Stimulated activated CD8-positive, alpha-beta memory T cell treated with anti-CD3 and anti-CD28 coated beads, Interleukin-15, amount 100 ng/mL, for 24 hours (primary cell): Measurements from ENCODE around the gene NEK2.
A peak's percentile ranks its signal among the peaks of the same experiment; 100 is the strongest.
"Not testable (repeated sequence)": the region's sequence is repeated elsewhere in the genome, so short reads cannot be mapped to it uniquely, and the experiment has no call there.

Source experiments
- DNase-seq: peaks from one replicate; pipeline ENCODE4 v3.0.0-alpha.2; 2020; ENCODE audit warnings: low read depth

The NEK2 gene

DNA sequence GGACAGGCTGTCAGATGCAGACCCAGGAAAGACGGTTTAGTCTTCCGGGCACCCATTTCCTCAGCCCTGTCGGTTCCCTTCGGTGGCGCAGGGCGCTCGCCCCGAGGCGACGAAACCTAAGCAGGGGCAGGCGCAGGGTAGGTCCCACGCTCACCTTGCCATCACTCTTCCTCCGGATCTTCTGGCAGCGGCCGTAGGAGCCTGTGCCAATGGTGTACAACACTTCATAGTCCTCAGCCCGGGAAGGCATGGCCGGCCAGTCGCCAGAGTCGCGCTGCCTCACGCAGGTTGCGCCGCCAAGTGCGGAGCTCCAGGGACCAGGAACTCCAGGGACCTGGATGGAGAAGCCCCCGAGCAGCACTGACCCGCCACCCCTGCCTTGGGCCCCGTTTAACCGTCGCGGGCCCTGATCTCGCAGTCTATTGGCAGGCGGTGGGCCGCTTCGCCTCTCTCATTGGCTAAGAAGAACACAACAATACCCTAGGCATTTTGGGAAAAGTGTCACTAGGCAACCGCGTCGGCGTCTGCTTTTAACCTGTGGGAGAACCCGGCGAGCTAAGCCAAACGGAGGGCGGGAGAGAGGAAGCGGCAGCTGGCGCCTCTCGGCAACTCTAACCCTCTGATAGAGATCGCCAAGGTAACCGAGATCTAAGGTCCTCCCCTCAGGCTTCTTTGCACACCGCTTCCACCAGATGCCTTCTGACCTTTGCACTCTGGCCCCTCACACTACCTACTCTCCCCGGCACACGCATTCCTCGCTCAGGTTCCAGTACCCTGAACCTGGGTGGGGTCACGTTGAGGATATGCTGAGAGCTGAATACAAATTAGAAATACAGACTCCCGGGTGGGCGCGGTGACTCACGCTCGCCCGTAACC is at the start of gene NEK2:
Gene NEK2 (minus strand): TSS at position 392 of the 876 bp plus-strand sequence. CDS start 142 bp downstream, at position 250.
- peak; percentile 39 for DNase-seq

DNA sequence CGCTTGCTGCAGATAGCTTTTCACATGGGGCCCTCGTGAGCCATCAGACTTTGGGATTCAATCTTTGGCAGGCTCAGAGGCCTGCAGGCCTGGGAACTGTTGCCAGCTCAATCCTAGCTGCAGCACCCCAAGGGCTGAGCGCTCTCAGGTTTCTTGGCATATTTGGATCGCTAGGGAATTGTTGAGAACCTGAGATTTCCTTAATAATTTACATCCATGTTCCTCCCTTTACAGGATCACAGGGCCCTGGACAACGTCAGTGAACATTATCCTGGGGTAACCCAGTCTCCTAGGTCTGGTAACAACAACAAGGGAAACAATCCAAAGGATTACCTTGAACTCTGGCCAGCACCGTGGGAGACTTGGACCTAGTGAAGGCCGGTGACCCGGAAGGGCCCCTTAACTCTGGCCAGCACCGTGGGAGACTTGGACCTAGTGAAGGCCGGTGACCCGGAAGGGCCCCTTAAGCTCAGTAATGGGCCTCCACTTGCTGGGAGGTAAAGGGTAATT is 49.3 kb upstream of the NEK2 start:
- no peak for DNase-seq

DNA sequence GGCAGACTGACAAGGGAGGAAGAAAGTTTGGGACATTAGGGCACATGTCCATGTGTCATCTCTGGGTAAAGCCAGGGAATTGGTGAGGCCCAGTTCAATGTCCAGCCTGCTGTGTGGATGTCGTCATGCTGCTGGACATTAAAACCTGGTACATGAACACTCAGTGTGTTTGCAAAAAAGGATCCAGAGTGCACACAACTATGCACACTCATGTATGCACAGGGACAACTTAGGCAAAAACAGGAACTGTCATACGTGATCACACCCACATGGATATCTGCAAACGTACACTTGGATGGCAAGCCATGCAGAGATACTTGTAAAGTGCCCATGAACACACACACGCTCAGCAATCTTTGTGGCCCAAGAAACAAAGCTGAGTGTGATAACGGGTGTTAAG is 47.9 kb upstream of the NEK2 start:
- no peak for DNase-seq

DNA sequence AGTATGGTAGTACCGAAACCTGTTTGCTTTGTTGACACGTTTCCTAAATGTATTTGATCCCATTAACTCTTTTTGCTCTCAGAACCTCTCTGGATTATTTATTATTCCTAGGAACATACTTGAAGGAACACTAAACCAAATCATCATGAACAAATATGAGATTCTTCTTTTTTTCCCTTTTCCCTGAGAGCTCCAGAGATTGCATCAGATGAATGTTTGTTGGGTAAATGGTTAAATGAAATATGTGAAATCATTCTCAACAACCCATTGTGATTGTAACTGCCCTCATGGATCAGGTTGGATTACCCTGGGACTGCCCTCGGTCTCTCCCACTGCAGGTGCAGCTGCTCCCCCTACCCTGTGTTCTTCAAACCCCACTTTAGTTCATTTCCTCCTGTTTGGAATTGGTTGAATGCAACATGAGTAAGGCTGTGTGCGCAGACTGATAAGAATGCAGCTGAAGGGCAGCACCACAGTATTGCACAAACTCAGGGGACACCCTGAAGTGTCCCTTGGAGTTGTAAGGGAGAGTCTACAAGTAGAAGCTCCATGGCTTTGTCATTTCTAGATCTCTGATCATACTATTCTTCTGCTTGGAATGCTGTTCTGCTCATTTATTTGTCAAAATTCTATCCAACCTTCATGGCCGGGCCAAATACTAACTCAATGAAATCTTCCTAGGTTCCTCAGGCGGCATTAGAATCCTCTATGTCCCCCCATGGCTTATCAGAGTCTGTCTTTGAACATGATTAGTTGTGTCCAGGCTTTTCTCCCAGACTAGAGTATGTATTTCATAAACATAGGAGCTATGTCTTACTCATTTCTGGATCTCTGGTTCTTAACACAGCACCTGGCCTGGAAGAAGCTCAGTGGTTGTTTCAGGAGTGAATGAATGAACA is 47.1 kb upstream of the NEK2 start:
- no peak for DNase-seq

DNA sequence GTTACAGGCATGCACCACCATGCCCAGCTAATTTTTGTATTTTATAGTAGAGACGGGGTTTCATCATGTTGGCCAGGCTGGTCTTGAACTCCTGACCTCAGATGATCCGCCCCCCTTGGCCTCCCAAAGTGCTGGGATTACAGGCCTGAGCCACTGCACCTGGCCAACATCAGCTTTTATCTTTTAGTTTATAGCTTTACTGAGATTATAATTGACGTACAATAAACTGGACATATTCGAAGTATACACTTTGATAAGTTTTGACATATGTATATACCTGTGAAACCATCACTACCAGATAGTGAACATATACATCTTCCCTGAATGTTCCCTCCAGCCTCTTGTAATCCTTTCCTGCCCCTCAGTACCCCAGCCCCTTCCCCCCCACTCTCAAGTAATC is 41.1 kb upstream of the NEK2 start:
- not testable (repeated sequence) for DNase-seq

DNA sequence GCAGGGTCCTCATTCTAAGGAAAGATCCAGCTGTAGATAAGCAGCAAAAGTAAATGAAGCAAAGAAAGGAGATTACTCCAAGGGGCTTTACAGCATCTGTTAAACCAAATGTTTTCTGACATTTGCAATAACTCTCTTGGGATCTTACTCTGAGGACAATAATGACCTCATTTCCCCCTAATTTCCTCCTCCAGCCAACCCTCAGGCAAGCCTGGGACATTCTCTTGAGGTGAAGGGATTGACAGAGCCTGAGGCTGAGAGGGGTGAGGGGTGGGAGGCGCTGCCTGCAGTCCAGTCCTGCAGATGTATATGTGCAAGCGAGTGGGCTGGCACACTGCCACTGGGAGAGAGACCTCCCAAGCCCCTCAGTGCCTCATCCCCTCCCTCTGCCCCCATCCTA is 40.5 kb upstream of the NEK2 start:
- no peak for DNase-seq

DNA sequence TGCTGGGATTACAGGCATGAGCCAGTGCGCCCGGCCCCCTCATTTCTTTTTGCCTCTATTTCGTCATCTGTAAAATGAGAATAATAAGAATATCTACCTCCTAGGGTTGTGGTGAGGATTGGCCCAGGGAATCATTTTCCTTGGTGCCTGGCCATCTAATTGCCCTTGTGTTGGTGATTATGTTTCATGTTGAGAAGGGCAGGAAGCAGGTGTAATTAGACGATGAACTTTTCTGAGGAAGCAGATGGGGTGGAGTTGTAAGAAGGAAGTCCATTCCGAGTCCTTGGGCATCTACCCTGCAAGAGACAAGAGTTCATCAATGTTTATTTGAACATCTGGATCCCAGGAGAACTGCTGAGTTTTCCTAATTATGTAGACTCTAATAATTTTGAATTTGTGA is 38.7 kb upstream of the NEK2 start:
- no peak for DNase-seq

DNA sequence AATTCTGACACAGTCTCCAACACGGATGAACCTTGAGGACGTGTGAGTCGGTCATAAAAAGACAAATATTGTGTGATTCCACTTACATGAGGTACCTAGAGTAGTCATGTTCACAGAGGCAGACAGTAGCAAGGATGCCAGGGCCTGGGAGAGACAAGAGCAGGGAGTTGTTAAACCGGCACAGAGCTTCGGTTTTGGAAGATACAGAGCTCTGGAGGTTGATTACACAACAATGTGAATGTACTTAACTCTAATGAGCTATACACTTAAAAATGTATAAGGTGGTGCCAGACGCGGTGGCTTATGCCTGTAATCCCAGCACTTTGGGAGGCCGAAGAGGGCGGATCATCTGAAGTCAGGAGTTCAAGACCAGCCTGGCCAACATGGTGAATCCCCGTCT is 37.8 kb upstream of the NEK2 start:
- DNase-seq = no peak

DNA sequence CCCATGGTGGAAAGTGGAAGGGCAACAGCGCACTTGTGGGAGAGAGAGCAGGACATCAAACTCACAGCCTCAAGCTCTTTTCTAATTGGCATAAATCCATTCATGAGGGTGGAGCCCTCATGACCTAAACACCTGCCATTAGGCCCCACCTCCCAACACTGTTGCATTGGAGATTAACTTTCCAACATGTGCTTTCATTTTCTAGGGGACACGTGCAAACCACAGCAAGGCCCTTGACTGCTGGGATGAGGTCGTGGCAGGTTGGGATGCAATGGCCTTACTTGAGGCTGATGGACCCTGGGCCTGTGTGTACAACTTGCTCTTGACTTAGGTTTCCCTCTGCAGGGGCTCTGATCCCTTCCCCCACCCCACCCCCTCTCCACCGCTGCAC is 35.9 kb upstream of the NEK2 start:
- DNase-seq = no peak

DNA sequence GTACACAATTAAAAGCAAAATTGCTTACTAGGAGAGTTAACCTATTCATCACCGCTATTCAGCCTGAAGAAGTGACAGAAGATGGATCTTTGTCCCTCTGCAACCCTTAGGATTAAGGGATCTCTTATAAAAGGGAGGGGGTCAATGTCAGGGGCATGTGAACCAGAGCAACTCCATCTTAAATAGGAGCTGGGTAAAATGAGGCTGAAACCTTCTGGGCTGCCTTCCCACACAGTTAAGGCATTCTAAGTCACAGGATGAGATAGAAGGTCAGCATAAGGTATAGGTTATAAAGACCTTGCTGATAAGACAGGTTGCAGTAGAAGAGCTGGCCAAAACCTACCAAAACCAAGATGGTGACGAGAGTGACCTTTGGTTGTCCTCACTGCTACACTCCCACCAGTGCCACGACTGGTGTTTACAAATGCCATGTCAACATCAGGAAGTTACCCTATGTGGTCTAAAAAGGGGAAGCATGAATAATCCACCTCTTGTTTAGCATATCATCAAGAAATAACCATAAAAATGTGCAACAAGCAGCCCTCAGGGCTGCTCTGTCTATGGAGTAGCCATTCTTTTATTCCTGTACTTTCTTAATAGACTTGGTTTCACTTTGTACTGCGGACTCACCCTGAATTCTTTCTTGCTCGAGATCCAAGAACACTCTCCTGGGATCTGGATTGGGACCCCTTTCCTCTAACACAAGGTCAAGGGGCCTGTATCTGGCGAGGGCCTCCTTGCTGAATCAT is 35.3 kb upstream of the NEK2 start:
- no peak for DNase-seq

DNA sequence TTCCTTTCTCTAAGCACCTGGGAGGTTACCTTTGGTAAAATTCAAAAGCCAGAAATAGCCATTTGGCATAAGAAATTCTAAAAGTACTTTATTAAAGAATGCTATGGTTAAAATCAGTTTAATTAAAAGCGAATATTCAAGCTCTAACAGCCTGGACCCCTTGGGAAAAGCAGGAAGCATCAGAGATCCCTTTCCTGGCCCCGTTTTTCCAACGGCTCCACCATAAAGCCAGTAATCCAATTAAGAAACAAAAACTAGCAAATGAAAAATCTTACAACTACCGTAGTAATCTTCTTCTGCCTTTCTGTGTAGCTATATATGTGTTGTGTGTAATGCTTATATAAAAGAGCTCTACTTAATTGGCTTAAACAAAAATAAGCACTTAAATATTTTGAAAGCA is 33.5 kb upstream of the NEK2 start:
- DNase-seq = no peak

DNA sequence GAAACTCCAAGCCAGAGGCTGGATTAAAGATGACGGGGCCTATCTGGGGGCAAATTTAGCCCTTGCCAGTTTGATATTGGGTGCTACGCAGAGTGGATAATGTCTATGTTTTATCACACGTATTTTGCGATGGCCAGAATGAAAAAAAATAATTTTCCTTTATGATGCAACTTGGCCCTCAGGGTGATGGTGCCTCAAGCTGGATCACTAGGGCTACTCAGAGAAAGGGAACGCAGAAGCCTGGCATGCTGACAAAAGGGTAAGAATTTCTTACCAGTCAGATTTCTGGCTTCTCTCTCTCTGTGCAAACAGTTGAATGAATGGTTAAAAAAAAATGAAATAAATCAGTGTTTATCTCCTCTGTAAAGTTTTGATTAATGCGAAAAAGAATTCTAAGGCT is 32.6 kb upstream of the NEK2 start:
- DNase-seq = no peak

DNA sequence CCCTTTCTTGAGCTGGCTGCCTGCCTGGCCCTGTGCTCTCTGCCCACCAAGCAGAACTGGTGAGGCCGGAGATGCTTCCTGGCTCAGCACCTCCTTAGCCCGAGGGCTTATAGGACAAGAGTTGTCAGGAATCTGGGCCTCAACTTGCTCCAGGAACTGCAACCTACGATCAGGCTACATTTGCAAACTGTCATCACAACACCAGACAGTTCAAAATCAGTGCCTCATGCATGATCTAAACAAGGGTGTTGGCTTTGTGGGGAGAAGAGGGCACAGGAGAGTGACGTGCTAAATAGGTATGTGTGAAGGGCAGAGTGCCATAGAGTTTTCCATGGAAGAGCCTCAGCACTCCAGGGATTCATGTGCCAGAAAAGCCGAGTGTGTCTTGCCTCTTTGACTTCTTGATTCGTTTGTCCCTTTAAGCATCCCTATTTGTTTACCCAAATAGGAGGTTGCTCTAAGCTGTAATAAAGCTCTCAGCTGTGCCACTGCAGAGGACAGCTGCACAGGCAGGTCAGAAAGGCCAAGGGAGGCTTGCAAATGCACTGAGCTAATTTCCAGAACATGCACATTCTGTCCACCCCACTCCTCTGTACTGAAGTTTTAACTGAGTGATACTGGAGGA is 30.2 kb upstream of the NEK2 start:
- DNase-seq = no peak

DNA sequence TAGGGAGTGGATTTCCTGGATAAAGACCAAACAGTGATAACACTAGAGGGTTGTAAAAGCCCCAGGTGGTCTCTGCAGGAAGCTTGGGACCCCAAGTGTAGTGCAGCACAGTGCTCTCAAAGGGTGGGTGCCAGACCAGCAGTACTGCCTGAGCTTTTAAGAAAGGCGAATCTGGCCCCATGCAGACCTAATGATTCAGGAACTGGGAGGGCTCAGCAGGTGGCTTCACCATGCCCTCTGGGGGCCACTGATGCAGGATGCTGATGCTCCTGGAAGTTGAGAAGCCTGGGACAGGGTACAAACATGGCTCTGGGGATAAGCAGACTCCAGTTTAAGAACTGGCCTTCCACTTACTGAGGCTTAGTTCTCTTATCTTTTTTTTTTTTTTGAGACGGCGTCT is 29.1 kb upstream of the NEK2 start:
- no peak for DNase-seq

DNA sequence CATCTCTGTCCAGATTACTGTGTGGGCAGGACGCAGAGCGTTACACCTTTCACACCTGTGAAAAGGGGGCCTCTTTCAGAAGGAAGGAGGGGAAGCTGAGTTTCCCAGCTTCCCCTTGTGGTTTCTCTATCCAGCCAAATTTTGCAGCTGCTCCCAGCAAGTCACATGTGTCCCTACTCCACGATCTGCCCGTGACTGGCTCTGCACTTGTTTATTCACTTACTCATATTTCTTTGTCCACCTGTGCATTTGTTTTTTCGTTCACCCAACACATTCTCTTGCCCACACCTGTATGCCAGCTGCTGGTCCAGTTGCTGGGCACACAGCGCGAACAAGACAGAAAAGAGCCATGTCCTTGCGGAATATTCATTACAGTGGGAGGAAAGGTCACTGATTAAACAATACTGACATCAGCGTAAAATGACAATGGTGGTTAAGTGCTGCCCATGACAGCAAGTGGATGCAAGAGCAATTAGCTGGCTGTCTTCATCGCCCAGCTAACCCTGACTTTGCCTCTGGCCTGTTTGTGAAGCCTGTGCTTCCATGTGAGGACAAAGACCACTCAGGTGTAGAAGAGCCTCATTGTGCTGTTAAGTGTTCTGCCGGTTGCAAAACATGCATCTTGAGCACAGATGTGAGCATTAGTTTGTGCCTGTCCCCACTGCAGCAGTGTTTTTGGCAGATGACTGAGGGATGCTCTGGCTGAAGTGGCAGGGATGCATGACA is 28.6 kb upstream of the NEK2 start:
- DNase-seq = no peak

DNA sequence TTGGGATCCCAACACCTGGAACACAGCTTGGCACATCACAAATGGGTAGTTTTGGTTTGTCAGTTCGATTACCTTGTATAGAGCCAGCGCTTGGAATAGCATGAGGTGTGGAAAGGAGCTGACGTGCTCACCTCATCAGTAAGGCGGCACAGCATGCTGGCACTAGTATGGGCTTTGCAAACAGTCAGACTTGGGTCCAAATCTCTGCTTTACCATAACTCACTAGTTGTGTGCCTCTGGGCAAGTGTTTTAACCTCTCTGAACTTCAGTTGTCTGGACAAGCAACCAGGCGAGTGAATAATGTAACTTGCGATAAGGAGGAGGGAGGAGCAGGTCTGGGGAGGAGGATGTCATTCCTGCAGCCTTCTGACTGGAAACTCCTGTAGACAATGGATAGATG is 26.3 kb upstream of the NEK2 start:
- no peak for DNase-seq

DNA sequence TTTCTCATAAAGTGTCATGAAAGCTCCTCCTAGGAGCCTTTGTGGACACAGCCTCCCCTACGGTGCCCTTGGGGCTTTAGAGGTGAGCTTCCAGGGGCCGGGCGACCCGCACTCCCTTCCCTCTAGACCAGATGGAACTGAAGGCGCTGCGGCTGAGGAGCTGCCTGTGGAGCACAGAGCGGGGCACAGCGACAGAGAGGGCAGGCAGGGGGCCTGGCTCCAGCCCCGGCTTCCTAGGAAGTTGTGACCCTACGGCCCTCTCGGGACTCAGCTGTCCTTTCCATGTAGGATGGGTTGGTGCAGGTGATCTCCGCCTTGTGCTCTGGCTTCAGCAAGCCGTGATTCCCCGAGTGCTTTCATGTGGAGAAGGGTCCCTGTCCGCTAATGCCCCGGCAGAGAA is 23.6 kb upstream of the NEK2 start:
- no peak for DNase-seq

DNA sequence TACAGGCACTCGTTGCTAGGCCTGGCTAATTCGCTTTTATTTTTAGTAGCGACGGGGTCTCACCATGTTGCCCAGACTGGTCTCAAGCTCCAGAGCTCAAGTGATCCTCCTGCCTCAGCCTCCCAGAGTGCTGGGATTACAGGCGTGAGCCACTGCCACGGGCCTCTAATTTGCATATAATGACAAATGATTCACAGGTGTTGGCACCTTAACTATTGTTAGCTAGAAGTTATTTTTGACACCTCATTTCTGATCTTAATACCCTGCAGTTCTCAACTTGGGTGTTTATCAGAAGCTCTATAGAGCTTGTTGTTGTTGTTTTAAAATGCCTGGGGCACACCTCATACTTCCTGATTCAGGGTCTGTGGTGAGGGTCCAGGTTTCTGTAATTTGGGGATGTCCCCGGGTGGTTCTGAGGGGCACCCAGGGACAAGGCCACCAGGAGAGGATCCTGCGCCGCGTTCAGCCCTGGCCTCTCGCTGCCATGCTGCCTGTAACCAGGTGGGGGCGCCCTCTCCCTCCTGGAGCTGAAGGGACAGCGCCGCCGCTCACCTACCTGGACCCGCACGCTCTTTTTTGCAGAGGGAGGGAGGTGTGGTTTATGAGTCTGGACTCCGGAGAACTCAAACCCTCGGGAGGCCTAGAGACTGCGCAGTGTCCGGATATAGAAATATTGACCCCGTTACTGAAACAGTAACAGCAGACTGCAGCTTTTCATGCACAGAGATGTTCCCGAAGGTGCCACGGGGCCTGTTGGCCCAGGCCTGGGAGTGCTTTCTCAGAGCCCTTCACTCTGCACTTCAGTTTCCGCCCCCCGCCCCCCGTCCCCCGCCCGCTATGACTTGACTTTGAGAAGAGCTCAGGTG is 23.0 kb upstream of the NEK2 start:
- peak; percentile 74 for DNase-seq

DNA sequence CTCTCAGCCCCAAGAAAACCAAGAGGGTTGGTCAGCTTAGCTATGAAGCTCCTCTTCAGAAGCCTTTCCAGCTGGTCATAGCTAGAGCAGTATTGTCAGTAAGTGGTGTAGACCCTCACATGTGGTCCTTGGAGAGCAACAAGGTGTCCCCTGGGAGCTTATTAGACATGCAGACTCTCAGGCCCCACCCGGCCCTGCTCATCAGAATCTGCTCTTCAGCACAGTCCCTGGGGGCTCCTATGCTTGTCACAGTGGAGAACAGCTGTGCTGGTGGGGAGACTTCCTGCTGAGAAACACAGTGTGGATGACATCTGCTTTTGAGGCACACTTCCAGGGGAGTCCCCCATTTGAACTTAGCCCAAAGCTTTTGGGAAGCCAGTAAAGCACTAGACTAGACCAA is 21.9 kb upstream of the NEK2 start:
- no peak for DNase-seq
